ENCODE measurements around the gene ZCCHC3.
"Not testable (repeated sequence)": the region's sequence is repeated elsewhere in the genome, so short reads cannot be mapped to it uniquely, and the experiment has no call there.

The ZCCHC3 gene, protein sequence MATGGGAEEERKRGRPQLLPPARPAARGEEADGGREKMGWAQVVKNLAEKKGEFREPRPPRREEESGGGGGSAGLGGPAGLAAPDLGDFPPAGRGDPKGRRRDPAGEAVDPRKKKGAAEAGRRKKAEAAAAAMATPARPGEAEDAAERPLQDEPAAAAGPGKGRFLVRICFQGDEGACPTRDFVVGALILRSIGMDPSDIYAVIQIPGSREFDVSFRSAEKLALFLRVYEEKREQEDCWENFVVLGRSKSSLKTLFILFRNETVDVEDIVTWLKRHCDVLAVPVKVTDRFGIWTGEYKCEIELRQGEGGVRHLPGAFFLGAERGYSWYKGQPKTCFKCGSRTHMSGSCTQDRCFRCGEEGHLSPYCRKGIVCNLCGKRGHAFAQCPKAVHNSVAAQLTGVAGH

DNA sequence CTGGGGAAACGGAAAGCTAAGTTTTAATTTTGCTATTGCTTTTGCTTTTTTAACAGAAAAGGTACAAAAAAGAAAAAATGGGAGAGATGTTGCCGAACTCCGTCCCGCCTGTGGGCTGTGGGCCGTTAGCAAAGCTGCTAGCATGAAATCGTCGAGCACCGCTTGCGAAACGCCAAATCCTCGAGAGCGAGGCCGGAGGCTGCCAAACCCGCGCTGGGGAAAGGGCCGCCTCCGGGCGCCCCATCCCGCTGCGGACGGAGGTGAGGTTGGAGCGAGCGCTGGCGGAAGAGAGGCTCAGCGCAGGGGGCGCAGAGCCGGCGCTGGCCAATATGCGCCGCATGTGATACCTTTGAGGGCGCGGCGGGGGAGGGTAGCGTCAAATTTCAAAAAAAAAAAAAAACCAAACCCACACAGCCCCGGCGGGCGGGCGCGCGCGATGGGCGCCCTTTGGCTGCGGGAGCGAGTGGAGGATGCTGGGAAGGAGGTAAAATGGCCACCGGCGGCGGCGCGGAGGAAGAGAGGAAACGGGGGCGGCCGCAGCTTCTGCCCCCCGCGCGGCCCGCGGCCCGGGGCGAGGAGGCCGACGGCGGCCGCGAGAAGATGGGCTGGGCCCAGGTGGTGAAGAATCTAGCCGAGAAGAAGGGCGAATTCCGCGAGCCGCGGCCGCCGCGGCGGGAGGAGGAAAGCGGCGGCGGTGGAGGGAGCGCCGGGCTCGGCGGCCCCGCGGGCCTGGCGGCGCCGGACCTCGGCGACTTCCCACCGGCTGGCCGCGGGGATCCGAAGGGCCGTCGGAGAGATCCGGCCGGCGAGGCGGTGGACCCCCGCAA is at the start of gene ZCCHC3:
TSS of gene ZCCHC3 (plus strand) at position 473 of the 827 bp plus-strand sequence. CDS start at position 490, 17 bp downstream.
- DNase-seq (ENCODE audit: low read depth): peak; percentile 80

DNA sequence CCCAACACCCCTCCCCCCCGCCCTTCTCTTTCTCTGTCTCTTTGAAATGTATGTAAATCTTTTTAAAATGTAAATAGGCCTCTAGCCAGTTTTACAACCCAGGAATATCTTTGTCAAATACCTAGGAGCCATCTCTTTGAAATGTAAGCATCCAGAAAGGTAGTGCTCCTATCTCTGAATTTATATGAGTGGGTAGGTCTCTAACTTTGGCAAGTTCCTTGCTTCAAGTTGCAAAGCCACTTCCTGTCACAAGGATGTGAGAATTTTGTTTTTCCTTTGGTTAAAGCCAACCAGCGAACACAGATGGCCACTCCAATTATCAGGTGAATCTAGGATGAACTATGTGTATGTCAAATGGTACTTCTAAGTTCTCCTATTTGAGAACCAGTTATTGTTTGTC is 46.0 kb upstream of the ZCCHC3 start:
- no peak for DNase-seq (ENCODE audit: low read depth)

DNA sequence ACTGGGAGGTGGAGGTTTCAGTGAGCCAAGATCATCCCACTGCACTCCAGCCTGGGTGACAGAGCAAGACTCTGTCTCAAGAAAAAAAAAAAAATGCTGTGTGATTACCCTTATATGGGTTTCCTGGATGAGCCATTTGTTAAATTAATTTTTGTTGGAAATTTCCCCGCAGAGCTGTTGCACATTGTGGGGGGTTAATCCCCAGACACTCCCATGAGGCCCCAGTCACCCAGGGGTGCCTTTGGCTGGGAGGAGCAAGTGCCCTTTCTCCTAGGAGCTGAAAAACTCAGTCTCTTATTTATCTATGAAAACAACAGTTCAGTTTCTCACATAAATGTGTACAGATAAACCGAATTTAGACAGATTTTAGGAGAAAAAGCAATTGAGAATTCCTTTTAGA is 44.6 kb upstream of the ZCCHC3 start:
- DNase-seq (ENCODE audit: low read depth): no peak

DNA sequence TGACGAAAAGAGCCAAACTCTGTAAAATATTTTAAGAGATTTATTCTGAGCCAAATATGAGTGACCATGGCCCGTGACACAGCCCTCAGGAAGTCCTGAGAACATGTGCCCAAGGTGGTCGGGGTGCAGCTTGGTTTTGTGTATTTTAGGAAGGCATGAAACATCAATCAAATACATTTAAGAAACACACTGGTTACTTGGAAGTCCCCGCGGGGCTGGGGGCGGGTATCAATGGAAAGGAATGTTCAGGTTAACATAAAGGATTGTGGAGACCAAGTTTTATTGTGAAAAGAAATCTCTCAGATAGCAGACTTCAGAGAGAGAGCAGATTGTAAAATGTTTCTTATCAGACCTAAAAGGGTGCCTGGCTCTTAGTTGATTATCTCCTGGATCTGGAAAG is 43.9 kb upstream of the ZCCHC3 start:
- DNase-seq (ENCODE audit: low read depth): not testable (repeated sequence)

DNA sequence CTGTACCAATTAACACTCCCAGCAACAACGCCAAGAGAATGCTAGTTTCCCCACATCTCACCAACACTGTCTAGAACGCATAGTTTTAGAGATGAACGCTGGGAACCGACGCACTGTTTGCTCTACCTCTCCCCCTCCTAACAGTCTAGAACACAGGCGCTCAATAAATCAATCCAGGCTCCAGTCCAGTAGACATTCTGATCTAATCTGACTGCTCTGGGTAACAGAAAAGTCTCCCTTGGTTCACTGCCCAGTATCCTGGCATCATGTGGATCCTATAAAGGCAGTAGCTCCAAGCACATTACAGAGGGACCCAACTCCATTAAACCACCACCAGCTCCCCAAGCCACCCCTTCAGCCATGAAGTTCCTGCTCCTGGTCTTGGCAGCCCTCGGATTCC is 40.0 kb upstream of the ZCCHC3 start, which contains the start of gene DEFB132:
TSS of gene DEFB132 (plus strand) at position 306 of the 400 bp plus-strand sequence. CDS start at position 361, 55 bp downstream.
- DNase-seq (ENCODE audit: low read depth): no peak

DNA sequence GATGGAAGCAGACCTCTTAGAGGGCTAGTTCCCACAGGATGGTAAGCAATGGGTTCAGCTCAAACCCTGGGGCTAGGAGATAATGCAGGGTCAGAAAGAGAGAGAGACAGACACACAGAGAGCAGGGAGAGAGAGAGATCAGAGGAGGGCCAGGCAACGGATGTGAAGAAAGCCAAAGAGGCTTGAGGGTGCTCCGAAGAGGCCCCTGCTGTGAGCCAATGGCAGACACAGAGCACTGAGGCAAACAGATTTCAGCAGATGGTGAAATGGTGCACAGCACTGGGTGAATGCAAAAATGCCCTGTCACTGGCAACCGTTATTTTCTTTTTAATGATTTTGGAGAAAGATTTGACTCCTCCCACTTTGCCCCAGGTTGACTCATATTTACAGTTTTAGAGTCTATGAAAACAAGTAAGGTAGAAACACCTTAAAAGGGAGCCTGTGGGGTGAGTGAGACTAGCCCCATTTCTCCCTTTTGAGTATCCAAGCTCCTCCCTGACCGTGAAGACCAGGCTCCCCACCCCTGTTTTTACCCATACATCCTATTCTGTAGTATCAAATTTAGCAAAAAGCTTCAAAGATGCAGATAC is 39.0 kb upstream of the ZCCHC3 start:
- DNase-seq (ENCODE audit: low read depth): no peak

DNA sequence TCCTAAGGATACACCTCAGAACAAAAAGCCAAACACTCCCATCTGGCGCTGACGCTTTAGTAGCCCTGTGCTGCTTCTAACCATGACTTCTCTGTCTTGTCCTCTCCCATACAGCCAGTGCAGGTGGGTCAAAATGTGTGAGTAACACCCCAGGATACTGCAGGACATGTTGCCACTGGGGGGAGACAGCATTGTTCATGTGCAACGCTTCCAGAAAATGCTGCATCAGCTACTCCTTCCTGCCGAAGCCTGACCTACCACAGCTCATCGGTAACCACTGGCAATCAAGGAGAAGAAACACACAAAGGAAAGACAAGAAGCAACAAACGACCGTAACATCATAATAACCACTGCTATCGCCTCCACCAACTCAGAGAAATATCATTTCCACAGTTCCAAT is 38.4 kb upstream of the ZCCHC3 start:
- DNase-seq (ENCODE audit: low read depth): no peak

DNA sequence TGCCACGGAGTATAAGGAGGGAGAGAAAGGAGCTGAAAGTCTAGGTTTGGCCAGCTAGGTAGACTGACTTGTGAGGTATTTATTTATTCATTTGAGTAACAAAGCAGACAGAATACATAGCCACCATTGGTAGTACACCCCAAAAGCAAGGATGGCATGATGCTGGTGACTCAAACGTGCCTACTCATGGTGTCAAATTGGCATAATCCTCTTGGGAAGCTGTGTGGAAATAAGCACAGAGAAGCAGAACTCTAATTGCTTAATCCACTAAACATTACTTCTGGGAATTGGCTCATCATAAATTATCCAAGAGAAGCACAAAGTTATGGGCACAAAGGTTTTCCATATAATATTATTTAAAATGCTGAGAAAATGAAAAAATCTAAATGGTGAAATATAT is 37.4 kb upstream of the ZCCHC3 start:
- no peak for DNase-seq (ENCODE audit: low read depth)

DNA sequence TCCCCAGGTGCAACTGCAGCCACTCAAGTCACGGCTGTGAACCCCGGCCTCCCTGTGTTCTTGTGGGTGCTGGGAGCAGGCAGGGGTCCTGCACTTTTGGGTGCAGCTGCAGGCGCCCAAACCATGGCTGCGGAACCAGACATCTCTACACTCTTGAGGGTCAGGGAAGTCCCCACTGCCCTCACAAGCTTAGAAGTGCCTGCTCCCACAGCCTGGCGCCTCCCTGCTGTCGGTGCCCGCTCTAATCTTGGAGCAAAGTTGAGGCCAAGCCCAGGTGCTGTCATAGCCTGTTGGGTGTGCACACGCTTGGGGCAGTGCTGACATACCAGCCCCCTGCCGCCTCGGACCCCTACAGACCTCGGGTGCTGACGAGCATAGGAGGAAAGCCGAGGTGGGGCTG is 33.7 kb upstream of the ZCCHC3 start:
- no peak for DNase-seq (ENCODE audit: low read depth)

DNA sequence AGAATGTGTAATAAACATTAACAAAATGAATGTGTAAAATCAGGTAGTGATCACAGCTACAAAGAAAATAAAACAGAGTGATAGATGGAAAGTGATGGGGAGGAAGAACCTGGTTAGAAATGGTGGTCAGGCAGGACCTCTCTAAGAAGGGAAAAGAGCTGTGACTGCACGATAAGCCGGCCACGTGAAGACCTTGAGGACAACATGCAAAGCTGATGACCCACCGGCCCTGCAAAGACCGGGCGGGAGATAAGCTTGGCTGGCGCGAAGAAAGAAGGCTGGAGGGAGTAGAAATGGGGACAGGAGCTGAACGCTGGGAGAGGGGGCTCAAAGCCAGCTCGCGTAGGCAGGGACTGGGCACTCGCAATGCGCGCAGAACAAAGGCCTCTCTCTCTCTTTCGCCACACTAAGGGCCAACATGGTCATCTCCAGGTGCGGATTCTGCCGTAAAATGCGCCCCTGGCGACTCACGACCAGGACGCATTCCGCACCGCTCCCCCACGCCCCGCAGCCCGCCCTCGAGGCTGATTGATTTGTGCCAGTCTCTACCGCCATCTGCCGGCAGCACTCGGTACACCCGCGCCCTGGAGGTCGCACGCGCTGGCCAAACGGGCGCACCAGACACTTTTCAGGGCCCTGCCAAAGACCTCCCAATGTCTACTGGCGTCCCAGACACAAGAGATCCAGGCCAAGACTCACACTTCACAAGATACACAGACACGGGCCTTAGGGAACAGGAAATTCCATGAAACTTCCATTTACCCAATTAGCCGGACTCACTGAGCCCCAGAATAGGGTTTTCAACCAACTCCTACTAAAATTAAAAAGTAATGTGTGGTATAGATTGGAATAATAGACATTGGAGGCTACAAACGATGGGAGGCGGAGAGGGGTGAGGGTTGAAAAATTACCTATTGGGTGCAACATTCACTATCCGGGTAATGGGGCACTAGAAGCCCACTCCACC is 30.5 kb upstream of the ZCCHC3 start:
- DNase-seq (ENCODE audit: low read depth): peak; percentile 80

DNA sequence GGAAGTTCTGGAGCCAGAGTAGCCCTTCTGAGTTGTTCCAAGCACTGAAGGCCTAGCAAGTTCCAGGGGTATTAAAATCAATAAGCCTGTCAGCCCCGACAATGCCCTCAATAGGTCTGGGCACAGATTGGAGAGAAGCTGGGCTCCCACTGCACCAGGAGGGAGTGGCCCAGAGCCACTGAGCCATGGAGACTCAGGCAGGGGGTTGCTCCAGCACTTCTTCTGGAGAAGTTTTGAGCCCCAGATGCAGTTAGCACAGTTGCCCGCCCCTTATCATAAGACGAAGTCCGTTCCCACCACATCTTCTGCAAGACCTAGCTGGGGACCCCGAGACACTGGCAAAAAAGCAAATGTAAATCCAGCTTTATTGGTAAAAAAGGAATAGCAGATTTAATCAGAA is 26.9 kb upstream of the ZCCHC3 start:
- no peak for DNase-seq (ENCODE audit: low read depth)

DNA sequence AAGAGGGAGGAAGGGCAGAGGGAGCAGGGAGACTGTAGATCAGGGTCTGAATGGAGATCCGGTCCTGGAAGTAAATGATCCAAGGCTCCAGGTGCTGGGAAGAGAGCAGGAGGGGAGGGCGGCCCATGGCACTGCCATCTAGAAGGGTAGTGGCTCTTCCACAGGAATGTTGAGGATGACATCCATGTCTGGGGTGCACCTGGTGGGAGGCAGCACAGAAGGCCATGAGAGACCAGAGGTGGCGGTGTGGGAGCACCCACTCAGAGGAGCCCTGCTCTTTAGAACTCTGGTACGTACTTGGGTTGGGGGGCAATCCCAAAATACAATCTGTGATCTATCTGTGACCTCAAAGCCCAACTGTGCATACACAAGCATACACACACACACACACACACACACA is 26.3 kb upstream of the ZCCHC3 start:
- DNase-seq (ENCODE audit: low read depth): no peak

DNA sequence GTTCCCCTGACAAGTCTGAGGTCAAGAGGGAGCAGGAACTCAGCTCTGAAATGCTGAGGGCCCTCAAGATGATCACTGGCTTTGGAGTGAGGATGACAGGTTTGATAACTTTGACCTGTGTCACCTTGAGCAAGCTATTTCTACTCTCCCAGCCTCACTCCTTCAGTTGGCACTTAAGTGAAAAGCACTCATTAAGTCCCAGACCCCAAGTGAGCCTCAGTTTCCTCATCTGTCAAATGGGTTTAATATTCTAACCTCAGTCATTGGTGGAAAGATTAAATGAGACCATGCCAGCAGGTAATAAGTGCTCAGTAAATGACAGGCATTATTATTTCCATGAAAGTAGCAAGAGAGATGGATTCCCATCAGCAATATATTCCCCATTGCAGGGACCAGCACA is 25.8 kb upstream of the ZCCHC3 start:
- no peak for DNase-seq (ENCODE audit: low read depth)

DNA sequence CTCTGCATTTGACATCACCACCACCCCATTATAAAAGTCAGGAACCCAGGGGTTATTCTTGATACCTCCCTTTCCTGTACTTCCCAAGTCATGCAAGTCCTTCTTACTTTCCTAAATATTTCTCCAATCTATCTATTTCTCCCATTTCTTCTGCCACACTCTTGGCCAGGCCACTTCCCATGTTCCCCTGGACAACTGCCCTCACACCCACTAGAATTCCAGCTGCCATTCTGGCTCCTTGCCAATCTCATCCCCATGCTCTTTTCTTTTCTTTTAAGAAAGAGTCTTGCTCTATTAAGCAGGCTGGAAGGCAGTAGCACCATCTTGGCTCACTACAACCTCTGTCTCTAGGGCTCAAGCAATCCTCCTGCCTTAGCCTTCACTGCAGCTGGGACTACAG is 24.7 kb upstream of the ZCCHC3 start:
- no peak for DNase-seq (ENCODE audit: low read depth)

DNA sequence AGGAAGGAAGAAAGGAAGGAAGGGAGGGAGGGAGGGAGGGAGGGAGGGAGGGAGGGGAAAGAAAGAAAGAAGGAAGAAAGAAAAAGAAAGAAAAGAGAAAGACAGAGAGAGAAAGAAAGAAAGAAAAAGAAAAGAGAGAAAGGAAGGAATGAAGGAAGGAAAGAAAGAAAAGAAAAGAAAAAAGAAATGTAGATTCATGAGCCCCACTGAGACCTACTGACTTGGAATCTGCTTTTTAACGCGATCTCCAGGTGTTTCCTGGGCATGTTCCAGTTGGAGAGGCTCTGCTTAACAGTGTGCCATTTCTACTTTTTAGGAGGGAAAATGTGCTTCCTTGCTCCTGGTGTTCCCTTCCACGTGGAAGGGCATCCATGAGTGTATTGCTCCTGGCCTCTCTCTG is 23.5 kb upstream of the ZCCHC3 start:
- no peak for DNase-seq (ENCODE audit: low read depth)

DNA sequence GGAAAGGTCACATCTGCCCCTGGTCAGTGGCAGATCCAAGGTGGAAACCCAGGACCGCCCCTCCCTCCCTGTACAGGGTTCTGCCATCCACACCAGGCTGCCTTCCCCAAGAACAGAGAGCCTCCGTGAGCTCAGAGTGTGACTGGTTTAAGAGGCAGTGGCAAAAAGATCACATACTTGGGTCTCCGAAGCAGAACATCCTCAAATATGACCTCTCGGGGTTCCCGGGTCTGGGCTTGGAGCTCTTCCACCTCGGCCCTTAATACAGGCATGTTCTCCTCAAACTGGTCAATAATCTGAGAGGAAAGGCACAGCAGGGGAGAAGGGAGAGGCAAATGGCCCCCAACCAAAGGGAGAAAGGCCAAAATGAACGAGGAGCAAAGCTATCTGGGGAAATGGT is 21.6 kb upstream of the ZCCHC3 start:
- DNase-seq (ENCODE audit: low read depth): no peak

DNA sequence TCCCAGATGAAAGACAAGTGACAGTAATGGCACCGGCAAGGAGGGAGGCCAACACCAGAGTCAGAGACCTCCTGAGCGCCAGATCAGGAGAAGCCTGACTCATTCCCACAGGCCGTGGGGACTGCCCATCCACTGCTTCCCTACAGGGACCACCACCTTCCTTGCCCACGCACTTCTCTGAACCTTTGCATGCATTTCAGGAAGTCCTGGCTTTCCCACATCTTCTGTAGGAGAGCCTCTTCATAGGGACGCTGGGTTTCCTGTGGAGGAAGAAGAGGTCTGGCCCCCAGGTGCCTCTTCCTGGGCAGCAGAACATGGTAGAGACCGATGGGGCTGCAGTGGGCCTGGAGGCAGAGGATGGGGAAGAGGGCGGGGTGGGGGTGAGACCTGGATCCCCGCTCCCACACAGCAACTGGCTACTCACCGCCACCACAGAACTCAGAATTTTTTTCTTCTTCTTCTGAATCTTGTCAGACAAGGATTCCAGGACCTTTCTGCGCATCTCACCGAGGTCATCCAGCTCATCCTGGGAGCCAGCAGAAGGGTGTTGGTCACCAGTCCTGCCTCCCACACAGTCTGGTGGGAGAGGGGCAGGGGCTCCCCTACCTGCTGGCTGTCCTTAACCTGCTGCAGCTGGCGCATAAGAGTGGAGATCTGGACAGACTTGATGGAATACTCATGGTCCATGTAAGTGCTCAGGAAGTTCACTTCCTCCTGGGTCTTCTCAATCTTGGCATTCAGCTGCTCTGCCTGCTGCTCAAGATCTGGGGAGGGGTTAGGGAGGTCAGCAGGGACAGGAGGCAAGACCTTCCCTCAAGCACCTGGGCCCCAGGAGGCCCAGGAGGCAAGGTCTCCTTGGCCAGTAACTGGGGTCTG is 20.5 kb upstream of the ZCCHC3 start:
- DNase-seq (ENCODE audit: low read depth): no peak

DNA sequence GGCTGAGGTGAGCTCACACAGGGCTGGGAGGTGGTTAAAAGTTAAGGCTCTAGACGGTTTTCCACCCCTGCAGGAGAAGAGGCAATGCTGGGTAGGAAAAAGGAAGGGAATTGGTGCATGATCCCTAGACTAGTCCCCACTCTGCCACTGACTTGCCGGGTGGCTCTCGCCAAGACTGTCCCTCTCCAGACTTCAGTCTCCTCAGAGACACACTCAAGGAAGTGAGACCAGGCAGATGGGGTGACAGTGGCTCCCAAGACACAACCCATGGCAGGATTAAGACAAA is 19.9 kb upstream of the ZCCHC3 start:
- DNase-seq (ENCODE audit: low read depth): no peak

DNA sequence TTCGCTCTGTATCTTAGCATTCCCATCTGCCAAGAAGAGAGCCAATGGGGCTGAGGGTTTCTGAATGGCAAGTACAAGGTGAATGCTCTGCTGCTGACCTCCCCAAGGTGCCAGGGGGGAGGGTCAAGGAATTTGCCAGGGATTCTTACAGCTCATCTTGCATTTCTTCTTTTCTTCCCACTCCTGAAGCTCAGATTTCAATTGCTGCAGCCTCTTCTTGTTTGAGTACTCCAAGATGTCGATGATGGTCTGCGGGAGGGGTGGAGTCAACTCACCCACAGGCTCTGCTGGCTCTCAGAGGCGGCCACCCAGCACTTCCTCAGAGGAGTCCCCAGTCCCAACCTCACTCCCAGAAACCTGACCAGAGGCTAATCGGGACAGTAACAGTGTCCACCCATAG is 19.2 kb upstream of the ZCCHC3 start:
- DNase-seq (ENCODE audit: low read depth): no peak

DNA sequence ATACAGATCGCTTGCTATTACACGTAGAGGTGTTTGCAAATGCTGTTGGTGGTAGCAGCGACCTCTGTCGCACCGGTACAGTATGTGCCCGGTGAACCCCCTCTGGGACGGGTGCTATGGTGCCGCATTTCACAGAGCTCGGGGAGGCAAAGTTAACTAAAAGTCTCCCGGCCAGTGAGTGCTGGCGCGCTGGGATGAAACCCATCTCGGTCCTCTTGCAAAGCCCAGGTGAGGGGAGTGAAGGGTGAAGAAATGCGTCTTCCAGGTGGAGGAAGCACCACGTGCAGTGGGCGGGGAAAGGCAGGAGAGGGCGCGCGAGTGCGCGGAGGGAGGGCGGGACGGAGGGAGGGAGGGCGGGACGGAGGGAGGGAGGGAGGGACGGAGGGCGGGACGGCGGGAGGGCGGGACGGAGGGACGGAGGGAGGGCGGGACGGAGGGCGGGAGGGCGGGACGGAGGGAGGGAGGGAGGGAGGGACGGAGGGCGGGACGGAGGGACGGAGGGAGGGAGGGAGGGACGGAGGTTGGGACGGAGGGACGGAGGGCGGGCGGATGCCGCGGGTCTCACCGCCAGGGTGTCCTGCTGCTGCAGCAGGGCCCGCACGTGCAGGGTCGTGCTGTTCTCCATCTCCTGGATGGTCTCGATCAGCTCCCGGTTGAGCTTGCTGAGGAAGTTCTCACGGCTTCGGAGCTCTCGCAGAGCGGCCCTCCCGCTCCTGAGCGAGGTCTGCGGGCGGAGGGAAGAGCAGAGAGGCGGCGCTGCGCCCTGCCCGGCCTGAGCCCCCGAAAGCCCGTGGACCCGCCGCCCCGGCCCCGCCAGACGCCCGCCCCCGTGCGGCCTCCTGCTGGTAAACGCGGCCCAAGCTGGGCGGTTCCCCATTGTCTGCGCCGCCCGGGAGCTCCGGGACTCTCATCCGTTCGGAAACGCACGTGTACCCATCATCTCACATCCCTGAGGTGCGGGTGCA is 18.5 kb upstream of the ZCCHC3 start:
- no peak for DNase-seq (ENCODE audit: low read depth)
